GM23248 (cell line): ENCODE data around the gene PSPC1.

Experiments used
- EZH2 ChIP-seq: fragments of 200-600 bp; sonication (generic); IDR thresholded peaks from 2 replicates; pipeline ENCODE4 v1.6.1; 2018; ENCODE audit warnings: antibody characterized with exemption, mild to moderate bottlenecking; ENCODE audit not compliant: insufficient read depth, poor library complexity, severe bottlenecking
- EZH2phosphoT487 ChIP-seq: fragments of 200-600 bp; sonication (generic); IDR thresholded peaks from 2 replicates; pipeline ENCODE4 v1.6.1; 2018; ENCODE audit warnings: antibody characterized with exemption, moderate library complexity, mild to moderate bottlenecking, low read depth; ENCODE audit not compliant: insufficient read depth

- TF ChIP-seq EZH2 (no peak), EZH2phosphoT487 (no peak)
These were observed 97.3 kb downstream of the PSPC1 start for GRCh38 chr13:19685437-19685836.
